ENCODE measurements around the gene TMEM181.

Gene TMEM181

DNA sequence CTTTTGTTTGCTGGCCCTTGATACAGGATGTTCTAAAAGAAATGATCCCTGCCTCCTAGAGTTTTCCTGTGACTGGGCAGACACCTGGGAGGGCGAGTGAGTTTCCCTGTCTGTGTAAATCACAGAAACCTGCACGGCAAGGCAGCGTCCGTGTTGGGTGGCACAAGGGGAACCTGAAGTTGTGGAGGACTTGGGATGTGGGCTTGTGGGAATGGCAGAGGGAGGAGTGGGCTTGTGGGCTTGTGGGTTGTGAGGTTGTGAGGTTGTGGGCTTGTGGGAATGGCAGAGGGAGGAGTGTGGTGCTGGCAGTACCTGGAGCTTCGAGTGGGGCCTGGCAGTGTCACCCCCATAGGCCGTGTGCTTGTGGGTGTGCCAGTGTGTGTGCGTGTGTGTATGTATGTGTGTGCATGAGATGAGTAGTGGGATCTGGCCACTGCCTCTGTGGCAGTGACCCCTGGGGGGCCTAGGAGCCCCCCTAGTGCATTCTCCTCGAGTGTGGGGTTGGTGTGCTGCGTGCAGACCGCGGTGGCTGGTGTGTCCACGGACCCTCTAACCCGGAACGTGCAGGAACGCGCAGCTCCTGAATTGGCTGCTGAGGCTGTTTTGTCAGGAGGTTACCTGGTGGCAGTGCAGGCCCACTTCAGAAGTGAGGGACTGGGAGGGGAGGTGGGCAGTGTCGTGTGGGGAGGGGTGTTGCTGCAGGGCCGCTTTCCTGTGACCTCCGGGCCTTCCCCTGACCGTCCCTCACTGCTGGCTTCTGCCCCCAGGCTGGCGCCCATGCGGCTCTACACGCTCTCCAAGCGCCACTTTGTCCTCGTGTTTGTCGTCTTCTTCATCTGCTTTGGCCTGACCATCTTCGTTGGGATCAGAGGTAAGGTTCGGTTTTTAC, 13.0 kb downstream of the TMEM181 start:
- DNase-seq: no peak
- Mint-ChIP-seq H3K27me3 (ENCODE audit: low read depth, poor library complexity) (peaks cover 5% of the 10 kb centered on the region), H3K4me1 (peaks cover 33% of the 10 kb centered on the region), H3K27ac (peak overlapping the region; percentile 55), H3K36me3 (ENCODE audit: low read depth) (peaks cover 43% of the 10 kb centered on the region), H3K9me3 (peaks cover 19% of the 10 kb centered on the region), H3K4me3 (no peak overlapping the region)
- TF ChIP-seq, protein P1, sequence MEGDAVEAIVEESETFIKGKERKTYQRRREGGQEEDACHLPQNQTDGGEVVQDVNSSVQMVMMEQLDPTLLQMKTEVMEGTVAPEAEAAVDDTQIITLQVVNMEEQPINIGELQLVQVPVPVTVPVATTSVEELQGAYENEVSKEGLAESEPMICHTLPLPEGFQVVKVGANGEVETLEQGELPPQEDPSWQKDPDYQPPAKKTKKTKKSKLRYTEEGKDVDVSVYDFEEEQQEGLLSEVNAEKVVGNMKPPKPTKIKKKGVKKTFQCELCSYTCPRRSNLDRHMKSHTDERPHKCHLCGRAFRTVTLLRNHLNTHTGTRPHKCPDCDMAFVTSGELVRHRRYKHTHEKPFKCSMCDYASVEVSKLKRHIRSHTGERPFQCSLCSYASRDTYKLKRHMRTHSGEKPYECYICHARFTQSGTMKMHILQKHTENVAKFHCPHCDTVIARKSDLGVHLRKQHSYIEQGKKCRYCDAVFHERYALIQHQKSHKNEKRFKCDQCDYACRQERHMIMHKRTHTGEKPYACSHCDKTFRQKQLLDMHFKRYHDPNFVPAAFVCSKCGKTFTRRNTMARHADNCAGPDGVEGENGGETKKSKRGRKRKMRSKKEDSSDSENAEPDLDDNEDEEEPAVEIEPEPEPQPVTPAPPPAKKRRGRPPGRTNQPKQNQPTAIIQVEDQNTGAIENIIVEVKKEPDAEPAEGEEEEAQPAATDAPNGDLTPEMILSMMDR (IDR thresholded peaks at IDR 0.05): no peak

DNA sequence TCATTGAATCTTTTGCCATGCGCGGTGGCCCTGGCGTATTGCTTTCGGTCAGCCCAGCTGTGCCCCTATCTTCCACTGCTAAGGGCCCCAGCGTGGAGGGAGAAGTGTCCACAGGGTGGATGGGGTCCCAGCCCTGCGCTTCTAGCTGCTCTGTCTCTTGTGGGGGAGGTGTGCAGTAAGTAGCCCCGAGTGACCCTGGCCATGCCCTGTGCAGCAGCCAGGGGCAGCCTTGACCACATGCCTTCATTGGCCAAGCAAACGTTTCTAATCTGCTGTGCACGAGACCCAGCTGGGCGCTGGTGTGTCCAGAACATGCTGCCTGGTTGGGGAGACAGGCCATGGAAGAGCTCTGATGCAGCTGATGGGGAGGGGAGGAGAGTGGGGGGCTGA, 13.6 kb downstream of the TMEM181 start:
- H3K9me3 Mint-ChIP-seq: peaks cover 25% of the 10 kb centered on the region
- H3K27me3 Mint-ChIP-seq (ENCODE audit: low read depth, poor library complexity): peaks cover 5% of the 10 kb centered on the region
- H3K4me3 Mint-ChIP-seq: no peak overlapping the region
- H3K36me3 Mint-ChIP-seq (ENCODE audit: low read depth): peaks cover 50% of the 10 kb centered on the region
- peaks cover 27% of the 10 kb centered on the region for H3K4me1 Mint-ChIP-seq
- TF ChIP-seq, protein P1 (IDR thresholded peaks at IDR 0.05): no peak
- H3K27ac Mint-ChIP-seq: peak overlapping the region; percentile 55
- no peak for DNase-seq

DNA sequence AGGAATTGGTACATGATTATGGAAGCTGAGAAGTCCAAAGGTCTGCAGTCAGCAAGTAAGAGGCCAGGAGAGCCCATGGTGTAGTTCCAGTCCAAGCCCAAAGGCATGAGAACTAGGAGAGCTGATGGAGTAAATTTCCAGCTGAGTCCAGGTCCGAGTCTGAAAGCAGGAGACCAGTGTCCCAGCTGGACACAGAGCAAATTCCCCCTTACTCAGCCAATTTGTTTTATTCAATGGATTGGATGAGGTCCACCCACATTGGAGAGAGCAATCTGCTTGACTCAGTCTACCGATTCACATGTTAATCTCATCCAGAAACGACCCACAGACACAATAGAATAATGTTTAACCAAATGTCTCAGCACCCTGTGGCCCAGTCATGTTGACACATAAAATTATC, 14.9 kb downstream of the TMEM181 start:
- Mint-ChIP-seq H3K27ac (no peak overlapping the region), H3K36me3 (ENCODE audit: low read depth) (peaks cover 58% of the 10 kb centered on the region), H3K4me3 (no peak overlapping the region), H3K4me1 (peaks cover 19% of the 10 kb centered on the region), H3K9me3 (peaks cover 27% of the 10 kb centered on the region), H3K27me3 (ENCODE audit: low read depth, poor library complexity) (peaks cover 5% of the 10 kb centered on the region)
- no peak for DNase-seq
- TF ChIP-seq, protein P1 (IDR thresholded peaks at IDR 0.05): no peak

DNA sequence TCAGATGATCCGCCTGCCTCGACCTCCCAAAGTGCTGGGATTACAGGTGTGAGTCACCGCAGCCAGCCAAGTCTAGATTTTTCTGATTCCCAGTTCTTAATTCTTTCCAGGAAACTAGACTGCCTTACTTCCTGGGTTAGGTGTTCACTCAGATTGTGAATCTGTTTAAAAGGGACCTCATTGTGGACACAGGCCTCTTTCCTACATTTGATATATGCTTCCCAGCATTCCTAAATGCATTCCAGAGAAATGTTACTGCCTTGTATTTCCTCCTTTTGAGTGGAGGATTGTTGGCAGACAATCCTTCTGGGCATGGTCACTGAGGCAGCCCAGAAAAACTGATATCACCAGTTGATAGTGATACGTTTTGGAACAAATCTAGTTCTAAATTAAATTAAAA, 15.7 kb downstream of the TMEM181 start:
- H3K36me3 Mint-ChIP-seq (ENCODE audit: low read depth): peaks cover 62% of the 10 kb centered on the region
- DNase-seq: no peak
- no peak overlapping the region for H3K27ac Mint-ChIP-seq
- peaks cover 5% of the 10 kb centered on the region for H3K27me3 Mint-ChIP-seq (ENCODE audit: low read depth, poor library complexity)
- TF ChIP-seq, protein P1 (IDR thresholded peaks at IDR 0.05): no peak
- H3K9me3 Mint-ChIP-seq: peaks cover 27% of the 10 kb centered on the region
- no peak overlapping the region for H3K4me3 Mint-ChIP-seq
- H3K4me1 Mint-ChIP-seq: peaks cover 19% of the 10 kb centered on the region

DNA sequence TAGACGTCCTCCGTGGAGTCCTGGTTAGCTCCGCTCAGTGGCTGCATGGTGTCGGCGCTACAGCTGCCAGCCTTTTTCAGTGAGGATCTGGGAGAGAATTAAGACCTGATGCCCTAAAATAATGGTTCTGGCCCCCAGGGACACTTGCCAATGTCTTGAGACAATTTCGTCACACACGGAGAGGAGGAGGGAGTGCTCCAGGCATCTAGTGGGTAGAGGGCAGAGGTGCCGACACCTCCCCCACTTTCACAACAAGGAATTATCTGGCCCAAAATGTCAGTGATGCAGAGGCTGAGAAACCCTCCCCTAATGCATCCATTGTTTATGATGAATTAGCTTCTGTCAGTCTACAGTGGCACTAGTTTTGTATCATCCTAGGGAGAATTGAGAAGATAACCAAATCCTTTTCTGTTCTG, 24.4 kb downstream of the TMEM181 start:
- no peaks in the 10 kb centered on the region for H3K27me3 Mint-ChIP-seq (ENCODE audit: low read depth, poor library complexity)
- no peaks in the 10 kb centered on the region for H3K4me1 Mint-ChIP-seq
- TF ChIP-seq, protein P1 (IDR thresholded peaks at IDR 0.05): no peak
- peak overlapping the region; percentile 7 for H3K27ac Mint-ChIP-seq
- peaks cover 84% of the 10 kb centered on the region for H3K36me3 Mint-ChIP-seq (ENCODE audit: low read depth)
- H3K9me3 Mint-ChIP-seq: peaks cover 4% of the 10 kb centered on the region
- no peak overlapping the region for H3K4me3 Mint-ChIP-seq
- no peak for DNase-seq

DNA sequence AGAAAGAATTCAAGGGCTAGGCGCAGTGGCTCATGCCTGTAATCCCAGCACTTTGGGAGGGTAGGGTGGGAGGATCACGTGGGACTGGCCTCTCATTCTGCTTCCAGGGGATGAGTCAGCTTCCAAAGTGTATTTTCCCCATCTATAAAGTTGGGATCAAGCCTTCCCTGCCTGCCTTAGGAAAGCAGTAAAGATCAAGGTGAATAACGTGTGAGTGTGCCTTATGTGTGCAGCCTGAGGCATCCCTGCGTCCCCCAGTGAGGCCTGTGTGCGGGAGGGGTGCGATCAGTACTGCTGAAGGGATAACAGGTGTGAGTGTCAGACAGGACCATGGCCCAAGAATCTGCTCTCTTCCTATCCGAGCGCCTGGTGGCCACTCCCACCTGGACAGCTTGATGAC, 26.8 kb downstream of the TMEM181 start:
- H3K36me3 Mint-ChIP-seq (ENCODE audit: low read depth): peaks cover 98% of the 10 kb centered on the region
- H3K4me3 Mint-ChIP-seq: no peak overlapping the region
- H3K4me1 Mint-ChIP-seq: no peaks in the 10 kb centered on the region
- H3K9me3 Mint-ChIP-seq: peaks cover 4% of the 10 kb centered on the region
- TF ChIP-seq, protein P1 (IDR thresholded peaks at IDR 0.05): no peak
- no peak overlapping the region for H3K27ac Mint-ChIP-seq
- DNase-seq: no peak
- H3K27me3 Mint-ChIP-seq (ENCODE audit: low read depth, poor library complexity): no peaks in the 10 kb centered on the region

All from nephron progenitor cell (in vitro differentiated cells).